HepG2 (cell line): ENCODE results near the gene DSCAML1. TPM values are rescaled to one million over a fixed set of nuclear protein-coding genes. Genes with fewer than 3 reads are reported as not detected.

ENCODE experiments used
- HES4 ChIP-seq: sonication (generic); formaldehyde crosslinking; IDR thresholded peaks from 2 replicates; pipeline ENCODE4 v1.9.0; 2021; ENCODE audit warnings: mild to moderate bottlenecking, missing genetic modification reagents, borderline replicate concordance
- SATB2 ChIP-seq: sonication (generic); formaldehyde crosslinking; IDR thresholded peaks from 2 replicates; pipeline ENCODE4 v1.5.0; 2020; ENCODE audit warnings: missing genetic modification reagents
- SMC3 ChIP-seq: IDR thresholded peaks from 2 replicates; pipeline ENCODE4 v1.6.1; 2011; ENCODE audit warnings: low read length, improper control_type of control experiment
- SRF ChIP-seq: IDR thresholded peaks from 2 replicates; pipeline ENCODE4 v1.6.1; 2011; ENCODE audit warnings: mild to moderate bottlenecking, low read depth, low read length, moderate library complexity
- U2AF1 ChIP-seq: fragments of 200-400 bp; formaldehyde crosslinking; optimal IDR thresholded peaks from 2 replicates; pipeline ENCODE3; 2017; ENCODE audit warnings: mild to moderate bottlenecking, low read depth, low read length
- ZFY ChIP-seq: sonication (generic); formaldehyde crosslinking; IDR thresholded peaks from 2 replicates; pipeline ENCODE4 v1.4.0; 2020; ENCODE audit warnings: missing genetic modification reagents
- ZIK1 ChIP-seq: sonication (generic); formaldehyde crosslinking; IDR thresholded peaks from 2 replicates; pipeline ENCODE4 v1.5.0; 2020; ENCODE audit warnings: mild to moderate bottlenecking, low read depth, missing genetic modification reagents, borderline replicate concordance
- ZNF292 ChIP-seq: sonication (generic); formaldehyde crosslinking; IDR thresholded peaks from 2 replicates; pipeline ENCODE4 v1.8.1; 2022; ENCODE audit warnings: mild to moderate bottlenecking, low read depth, missing genetic modification reagents, borderline replicate concordance
- ZNF317 ChIP-seq: sonication (generic); formaldehyde crosslinking; IDR thresholded peaks from 2 replicates; pipeline ENCODE4 v1.5.0; 2020; ENCODE audit warnings: mild to moderate bottlenecking, missing genetic modification reagents
- polyA plus RNA-seq, 8 experiments: library from polyadenylated mRNA; depleted of rRNA in 3 of 8; stranded (reverse) in 7 of 8; unstranded in 1 of 8; fragments of >200 nt; fragmentation: Illumina TruSeq in 4 of 8; extraction: Trizol in 4 of 8; gene quantifications; 2 replicates each; pipeline versions ENCODE4 v1.2.1 to v1.2.3, GENCODE V29; 2011 to 2016; ENCODE audit warnings: low read depth in 4 of 8, missing spikeins in 1 of 8, mixed read lengths in 1 of 8; ENCODE audit not compliant: insufficient read depth in 1 of 8
- total RNA-seq, 5 experiments: library from RNA; depleted of rRNA; stranded (reverse); fragments of >200 nt; fragmentation: Illumina TruSeq; extraction: Trizol; gene quantifications; 2 replicates each; pipeline ENCODE4 v1.2.3, GENCODE V29; 2016; ENCODE audit warnings: low read depth in 1 of 5
- TF ChIP-seq, protein P1 (sequence below): fragments of 450-650 bp; IDR thresholded peaks from 2 replicates; pipeline ENCODE4 v1.6.1; 2017
- TF ChIP-seq, protein P2 (sequence below): sonication (generic); formaldehyde crosslinking; IDR thresholded peaks from 2 replicates; pipeline ENCODE4 v1.5.1; 2020; ENCODE audit warnings: missing genetic modification reagents, mild to moderate bottlenecking, borderline replicate concordance
- TF ChIP-seq, protein P3 (sequence below): sonication (generic); formaldehyde crosslinking; IDR thresholded peaks from 2 replicates; pipeline ENCODE4 v1.9.0; 2022; ENCODE audit warnings: missing genetic modification reagents, mild to moderate bottlenecking, borderline replicate concordance

Gene DSCAML1
- total and polyA plus RNA-seq, 2 of the 13 experiments (the other 11 are each of a cell fraction or from before 2014, with no cell fraction given), result 0.29 to 0.40 TPM

DNA sequence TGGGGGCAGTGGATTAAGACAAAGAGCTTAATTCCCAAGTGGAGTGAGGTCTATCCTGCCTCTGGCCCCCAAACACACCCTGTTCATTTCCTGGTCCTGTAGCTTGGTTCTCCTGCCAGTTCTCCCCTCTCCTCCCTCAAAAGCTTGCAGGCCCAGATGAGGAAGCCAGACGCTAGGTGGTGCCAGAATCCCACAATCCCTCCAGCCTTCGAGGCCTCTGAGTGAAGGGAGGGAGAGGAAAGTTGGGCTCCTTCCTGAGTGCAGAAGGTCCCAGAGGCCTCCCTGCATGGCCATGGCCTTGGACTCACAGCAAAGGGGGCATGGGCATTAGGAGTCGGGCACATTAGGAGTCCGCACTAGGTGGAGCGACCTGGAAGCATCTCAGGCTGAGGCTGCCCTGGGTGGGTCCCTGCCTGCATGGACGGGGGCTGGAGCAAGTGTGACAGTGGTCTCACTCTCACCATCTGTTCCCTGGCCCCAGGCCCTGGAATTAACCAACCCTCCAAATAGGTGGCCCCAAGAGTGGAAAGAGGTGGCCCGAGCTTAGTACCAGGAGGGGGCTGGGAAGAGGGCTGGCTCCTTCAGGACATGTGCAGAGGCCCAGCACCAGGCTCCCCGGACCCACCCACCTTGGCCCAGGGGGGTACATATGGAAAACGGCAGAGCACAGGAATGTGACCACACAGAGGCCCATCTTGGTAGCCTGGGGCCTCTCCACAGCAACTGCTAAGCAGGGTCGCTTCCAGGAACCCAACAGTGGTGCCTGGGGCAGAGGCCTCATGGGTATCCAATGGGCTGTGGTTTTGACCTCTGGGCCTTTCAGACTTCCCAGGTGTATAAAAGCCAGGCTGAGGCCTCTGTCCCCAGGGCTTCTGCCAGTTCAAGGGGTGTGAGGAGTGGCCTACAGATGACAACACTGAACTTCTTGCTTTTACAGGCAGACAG lies 22.4 kb upstream of the DSCAML1 start (continued):
- TF ChIP-seq SRF (no peak), U2AF1 (peak; percentile 17), ZNF317 (CRISPR knock-in tag) (0 out of 2 replicates have a peak, but pooled peaks have one; percentile 13), ZIK1 (CRISPR knock-in tag) (no peak), SATB2 (CRISPR knock-in tag) (no peak), ZNF292 (no peak), SMC3 (peak; percentile 45; the same call in 1 of the 2 replicates), HES4 (CRISPR knock-in tag) (no peak), ZFY (CRISPR knock-in tag) (peak; percentile 13; the same call in 1 of the 2 replicates)
- TF ChIP-seq, protein P1, sequence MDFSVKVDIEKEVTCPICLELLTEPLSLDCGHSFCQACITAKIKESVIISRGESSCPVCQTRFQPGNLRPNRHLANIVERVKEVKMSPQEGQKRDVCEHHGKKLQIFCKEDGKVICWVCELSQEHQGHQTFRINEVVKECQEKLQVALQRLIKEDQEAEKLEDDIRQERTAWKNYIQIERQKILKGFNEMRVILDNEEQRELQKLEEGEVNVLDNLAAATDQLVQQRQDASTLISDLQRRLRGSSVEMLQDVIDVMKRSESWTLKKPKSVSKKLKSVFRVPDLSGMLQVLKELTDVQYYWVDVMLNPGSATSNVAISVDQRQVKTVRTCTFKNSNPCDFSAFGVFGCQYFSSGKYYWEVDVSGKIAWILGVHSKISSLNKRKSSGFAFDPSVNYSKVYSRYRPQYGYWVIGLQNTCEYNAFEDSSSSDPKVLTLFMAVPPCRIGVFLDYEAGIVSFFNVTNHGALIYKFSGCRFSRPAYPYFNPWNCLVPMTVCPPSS, result no peak
- TF ChIP-seq, protein P2, sequence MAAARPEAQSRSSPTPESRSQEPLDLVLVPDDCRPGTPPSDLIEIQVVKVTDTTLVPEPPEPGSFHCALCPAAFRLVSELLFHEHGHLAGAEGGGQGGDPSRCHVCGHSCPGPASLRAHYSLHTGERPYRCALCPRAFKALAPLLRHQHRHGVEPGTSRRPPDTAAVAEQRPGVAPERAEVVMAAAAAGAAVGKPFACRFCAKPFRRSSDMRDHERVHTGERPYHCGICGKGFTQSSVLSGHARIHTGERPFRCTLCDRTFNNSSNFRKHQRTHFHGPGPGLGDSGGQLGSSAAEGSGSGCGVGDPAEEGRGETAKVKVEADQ (CRISPR knock-in tag), result no peak
- TF ChIP-seq, protein P3, sequence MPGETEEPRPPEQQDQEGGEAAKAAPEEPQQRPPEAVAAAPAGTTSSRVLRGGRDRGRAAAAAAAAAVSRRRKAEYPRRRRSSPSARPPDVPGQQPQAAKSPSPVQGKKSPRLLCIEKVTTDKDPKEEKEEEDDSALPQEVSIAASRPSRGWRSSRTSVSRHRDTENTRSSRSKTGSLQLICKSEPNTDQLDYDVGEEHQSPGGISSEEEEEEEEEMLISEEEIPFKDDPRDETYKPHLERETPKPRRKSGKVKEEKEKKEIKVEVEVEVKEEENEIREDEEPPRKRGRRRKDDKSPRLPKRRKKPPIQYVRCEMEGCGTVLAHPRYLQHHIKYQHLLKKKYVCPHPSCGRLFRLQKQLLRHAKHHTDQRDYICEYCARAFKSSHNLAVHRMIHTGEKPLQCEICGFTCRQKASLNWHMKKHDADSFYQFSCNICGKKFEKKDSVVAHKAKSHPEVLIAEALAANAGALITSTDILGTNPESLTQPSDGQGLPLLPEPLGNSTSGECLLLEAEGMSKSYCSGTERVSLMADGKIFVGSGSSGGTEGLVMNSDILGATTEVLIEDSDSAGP (CRISPR knock-in tag), result peak; percentile 51; the same call in 1 of the 2 replicates
